KOPT-K1 (cell line): ENCODE measurements around the gene OSBPL9.

Experiments used
- H3K27ac ChIP-seq: fragments of 200-600 bp; sonication (generic); 2 replicates; pipeline ENCODE4 v1.5.1; 2016; ENCODE audit warnings: antibody characterized with exemption, mild to moderate bottlenecking, low read depth, low read length; ENCODE audit not compliant: poor library complexity, severe bottlenecking
- H3K36me3 ChIP-seq: fragments of 200-600 bp; sonication (generic); 2 replicates; pipeline ENCODE4 v1.5.1; 2017; ENCODE audit warnings: antibody characterized with exemption, mild to moderate bottlenecking, low read length, moderate library complexity; ENCODE audit not compliant: insufficient read depth
- H3K9me3 ChIP-seq: fragments of 200-600 bp; sonication (generic); 2 replicates; pipeline ENCODE4 v1.5.1; 2017; ENCODE audit warnings: antibody characterized with exemption, low read length, mild to moderate bottlenecking; ENCODE audit not compliant: insufficient read depth, poor library complexity, severe bottlenecking

The OSBPL9 gene

GRCh38 chr1:51616903-51617708 lies at the start of gene OSBPL9:
TSS of gene OSBPL9 (plus strand) at chr1:51617092. CDS start at chr1:51617111, 19 bp downstream.
- H3K27ac ChIP-seq: peak within 1 kb of the TSS; percentile 74
- H3K9me3 ChIP-seq: no peaks in the 10 kb centered on the region
- H3K36me3 ChIP-seq: no peaks in the 10 kb centered on the region

- Histone ChIP-seq H3K9me3 (no peaks in the 10 kb centered on the region), H3K36me3 (no peaks in the 10 kb centered on the region), H3K27ac (no peak overlapping the region)
Observed at GRCh38 chr1:51567653-51568052, 49.2 kb upstream of the OSBPL9 start.

GRCh38 chr1:51568231-51568935 lies 48.5 kb upstream of the OSBPL9 start:
- Histone ChIP-seq H3K36me3 (no peaks in the 10 kb centered on the region), H3K9me3 (no peaks in the 10 kb centered on the region), H3K27ac (no peak overlapping the region)

- Histone ChIP-seq H3K9me3 (no peaks in the 10 kb centered on the region), H3K36me3 (no peaks in the 10 kb centered on the region), H3K27ac (peak overlapping the region; percentile 46)
Observed at GRCh38 chr1:51569284-51570062, 47.4 kb upstream of the OSBPL9 start.

- Histone ChIP-seq H3K27ac (peak overlapping the region; percentile 46), H3K36me3 (no peaks in the 10 kb centered on the region), H3K9me3 (no peaks in the 10 kb centered on the region)
Observed at GRCh38 chr1:51570063-51570710, 46.7 kb upstream of the OSBPL9 start.

GRCh38 chr1:51572365-51572764 lies 44.5 kb upstream of the OSBPL9 start:
- no peaks in the 10 kb centered on the region for H3K9me3 ChIP-seq
- no peak overlapping the region for H3K27ac ChIP-seq
- no peaks in the 10 kb centered on the region for H3K36me3 ChIP-seq

- no peaks in the 10 kb centered on the region for H3K36me3 ChIP-seq
- H3K27ac ChIP-seq: no peak overlapping the region
Observed at GRCh38 chr1:51574796-51575195, 42.1 kb upstream of the OSBPL9 start.

GRCh38 chr1:51575406-51576084 lies 41.3 kb upstream of the OSBPL9 start:
- Histone ChIP-seq H3K36me3 (no peaks in the 10 kb centered on the region), H3K27ac (no peak overlapping the region), H3K9me3 (no peaks in the 10 kb centered on the region)

More at GRCh38 chr1:51574796-51575195, 42.1 kb upstream of the OSBPL9 start:
- no peaks in the 10 kb centered on the region for H3K9me3 ChIP-seq

- H3K9me3 ChIP-seq: no peaks in the 10 kb centered on the region
- no peak overlapping the region for H3K27ac ChIP-seq
- no peaks in the 10 kb centered on the region for H3K36me3 ChIP-seq
Observed at GRCh38 chr1:51576085-51576444, 40.8 kb upstream of the OSBPL9 start.

GRCh38 chr1:51576923-51577322 lies 40.0 kb upstream of the OSBPL9 start:
- H3K36me3 ChIP-seq: no peaks in the 10 kb centered on the region
- no peaks in the 10 kb centered on the region for H3K9me3 ChIP-seq
- no peak overlapping the region for H3K27ac ChIP-seq

GRCh38 chr1:51578383-51579109 lies 38.3 kb upstream of the OSBPL9 start:
- H3K36me3 ChIP-seq: no peaks in the 10 kb centered on the region
- no peak overlapping the region for H3K27ac ChIP-seq
- no peaks in the 10 kb centered on the region for H3K9me3 ChIP-seq

- Histone ChIP-seq H3K27ac (no peak overlapping the region), H3K36me3 (no peaks in the 10 kb centered on the region)
Observed at GRCh38 chr1:51581238-51581637, 35.7 kb upstream of the OSBPL9 start.

GRCh38 chr1:51583532-51583931 lies 33.4 kb upstream of the OSBPL9 start:
- no peak overlapping the region for H3K27ac ChIP-seq
- H3K36me3 ChIP-seq: no peaks in the 10 kb centered on the region
- no peaks in the 10 kb centered on the region for H3K9me3 ChIP-seq

More at GRCh38 chr1:51581238-51581637, 35.7 kb upstream of the OSBPL9 start:
- H3K9me3 ChIP-seq: no peaks in the 10 kb centered on the region

- H3K27ac ChIP-seq: no peak overlapping the region
- no peaks in the 10 kb centered on the region for H3K9me3 ChIP-seq
- no peaks in the 10 kb centered on the region for H3K36me3 ChIP-seq
Observed at GRCh38 chr1:51584021-51584420, 32.9 kb upstream of the OSBPL9 start.
